Right lobe of liver (tissue), 6 donors: ENCODE data around the gene SMIM22. TPM values are rescaled to one million over a fixed set of nuclear protein-coding genes. Genes with fewer than 3 reads are reported as not detected.

Experiments
- ATAC-seq, 4 donors: fragments of 200-7000 bp; cut with Tn5 transposase; one replicate each; pipeline ENCODE4 v1.9.1; 2020; ENCODE audit warnings: mild to moderate bottlenecking in 4 of 4, moderate library complexity in 4 of 4
- DNase-seq, 3 donors: peaks; one replicate each; pipeline ENCODE4 v3.0.0-alpha.2; 2020
- H3K27ac ChIP-seq, 3 donors: fragments of 200-600 bp; one replicate each; pipeline ENCODE4 v1.8.0; 2022
- H3K27me3 ChIP-seq, 2 donors: fragments of 200-600 bp; one replicate each; pipeline ENCODE4 v1.8.0; 2022
- H3K36me3 ChIP-seq, 4 donors: fragments of 200-600 bp; sonication (generic) in 1 of 4; one replicate each; pipeline versions ENCODE4 v1.5.1 to v1.8.0; 2017 to 2022; ENCODE audit warnings: control low read depth in 1 of 4
- H3K4me1 ChIP-seq, 4 donors: fragments of 200-600 bp; sonication (generic) in 1 of 4; one replicate each; pipeline versions ENCODE4 v1.5.1 to v1.8.0; 2017 to 2022; ENCODE audit warnings: control low read depth in 1 of 4
- H3K4me3 ChIP-seq, 3 donors: fragments of 200-600 bp; one replicate each; pipeline ENCODE4 v1.8.0; 2022
- H3K9me3 ChIP-seq, 4 donors: fragments of 200-600 bp; sonication (generic) in 1 of 4; one replicate each; pipeline versions ENCODE4 v1.5.1 to v1.8.0; 2017 to 2022; ENCODE audit warnings: control low read depth in 1 of 4
- POLR2A ChIP-seq: fragments of 450-650 bp; IDR thresholded peaks from one replicate; pipeline ENCODE4 v1.6.1; 2017; ENCODE audit warnings: antibody characterized with exemption, mild to moderate bottlenecking
- WGBS: methylation state at CpG from one replicate; pipeline ENCODE4 v1.1.6; 2018; ENCODE audit warnings: low coverage, low lambda C conversion rate; ENCODE audit not compliant: insufficient coverage; ENCODE audit errors: missing lambda C conversion rate; 5-methylcytosine and 5-hydroxymethylcytosine counted together
- intact Hi-C, 2 donors: fragments of 100-400 bp; cut with DNase I; formaldehyde crosslinking; loops; one replicate each; pipeline versions ENCODE4 v1.11.2 to v1.14.1; 2022
- long read RNA-seq: library from polyadenylated mRNA; unstranded; transcript quantifications from one replicate; pipeline ENCODE4 v2.0.0, GENCODE V29; 2019
- total RNA-seq, 6 experiments: library from RNA; depleted of rRNA in 2 of 6; stranded (reverse); fragments of >200 nt in 2 of 6; fragmentation: NEBNext Ultra II Directional in 3 of 6; extraction: Animal tissue kit (Norgen Biotek cat#: 25700) in 3 of 6; gene quantifications; one replicate each; pipeline versions ENCODE4 v1.1.0 to v1.2.4, GENCODE V29; 2016 to 2023
- TF ChIP-seq, protein P1 (sequence below), 4 donors: fragments of 200-600 bp in 3 of 4; fragments of 450-650 bp in 1 of 4; IDR thresholded peaks; one replicate each; pipeline versions ENCODE4 v1.5.1 to v1.8.0; 2016 to 2022; ENCODE audit warnings: antibody characterized with exemption in 4 of 4, mild to moderate bottlenecking in 2 of 4
- donor health status: DM: no; HTN: yes; CAD: no.
- donor health status: DM: no; HTN: no; CAD: no.
- donor health status: DM: no; HTN: no; CAD: no.
- donor health status: DM: no; HTN: yes; CAD: no.
- donor health status: DM: no; HTN: yes; CAD: no.

Gene SMIM22, protein sequence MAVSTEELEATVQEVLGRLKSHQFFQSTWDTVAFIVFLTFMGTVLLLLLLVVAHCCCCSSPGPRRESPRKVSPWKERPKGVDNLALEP
- total RNA-seq = under 1 TPM in 2 of 6 experiments, not detected in 4; 0.44 to 0.95 TPM
- long read RNA-seq, partial matches to known transcripts = 0 of 1 reads
- long read RNA-seq, other reads (novel, unspliced or antisense) = 0 of 1 reads

DNA sequence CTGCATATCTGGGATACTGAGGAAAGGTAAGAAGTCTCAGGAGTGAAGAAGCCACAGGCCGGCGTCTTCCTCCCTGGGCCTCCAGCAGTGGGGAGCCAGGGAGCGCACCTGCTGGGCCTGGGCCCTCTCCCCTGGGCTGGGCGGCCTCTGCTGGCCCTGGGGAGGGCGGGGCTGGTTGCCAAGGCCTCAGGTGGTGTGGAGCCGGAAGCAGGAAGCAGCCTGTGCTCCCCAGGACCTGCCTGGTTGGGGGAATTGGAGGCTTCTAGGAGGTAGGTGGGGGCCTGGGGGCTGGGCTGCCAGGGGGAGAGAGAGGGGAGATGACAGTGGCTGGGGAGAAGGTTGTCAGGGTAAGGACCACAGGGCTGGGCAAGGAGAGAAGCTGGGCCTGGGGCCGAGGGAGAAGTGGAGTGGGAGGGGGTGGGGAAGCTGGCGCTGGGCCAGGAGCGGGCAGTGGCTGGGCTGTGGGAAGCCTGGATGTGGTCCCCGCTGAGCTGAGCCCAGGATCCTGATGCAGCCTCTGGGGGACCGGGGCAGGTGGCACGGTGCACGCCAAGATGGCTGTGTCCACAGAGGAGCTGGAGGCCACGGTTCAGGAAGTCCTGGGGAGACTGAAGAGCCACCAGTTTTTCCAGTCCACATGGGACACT is at the start of gene SMIM22:
Gene SMIM22, plus strand, starts transcription at position 189 of the 647 bp plus-strand sequence. Its CDS starts 366 bp downstream, at position 555.
- Histone ChIP-seq H3K9me3 (no peaks in the 10 kb centered on the region), H3K27ac (no peak within 1 kb of the TSS), H3K36me3 (peaks cover 0 to 6% (median 0%) of the 10 kb centered on the region in 4 donors), H3K4me3 (no peak within 1 kb of the TSS), H3K27me3 (no peaks in the 10 kb centered on the region), H3K4me1 (no peaks in the 10 kb centered on the region)
- no peak for TF ChIP-seq POLR2A
- TF ChIP-seq, protein P1, sequence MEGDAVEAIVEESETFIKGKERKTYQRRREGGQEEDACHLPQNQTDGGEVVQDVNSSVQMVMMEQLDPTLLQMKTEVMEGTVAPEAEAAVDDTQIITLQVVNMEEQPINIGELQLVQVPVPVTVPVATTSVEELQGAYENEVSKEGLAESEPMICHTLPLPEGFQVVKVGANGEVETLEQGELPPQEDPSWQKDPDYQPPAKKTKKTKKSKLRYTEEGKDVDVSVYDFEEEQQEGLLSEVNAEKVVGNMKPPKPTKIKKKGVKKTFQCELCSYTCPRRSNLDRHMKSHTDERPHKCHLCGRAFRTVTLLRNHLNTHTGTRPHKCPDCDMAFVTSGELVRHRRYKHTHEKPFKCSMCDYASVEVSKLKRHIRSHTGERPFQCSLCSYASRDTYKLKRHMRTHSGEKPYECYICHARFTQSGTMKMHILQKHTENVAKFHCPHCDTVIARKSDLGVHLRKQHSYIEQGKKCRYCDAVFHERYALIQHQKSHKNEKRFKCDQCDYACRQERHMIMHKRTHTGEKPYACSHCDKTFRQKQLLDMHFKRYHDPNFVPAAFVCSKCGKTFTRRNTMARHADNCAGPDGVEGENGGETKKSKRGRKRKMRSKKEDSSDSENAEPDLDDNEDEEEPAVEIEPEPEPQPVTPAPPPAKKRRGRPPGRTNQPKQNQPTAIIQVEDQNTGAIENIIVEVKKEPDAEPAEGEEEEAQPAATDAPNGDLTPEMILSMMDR (IDR thresholded peaks at IDR 0.05) = no peak
- DNase-seq (no peak), ATAC-seq (peak in 1 of 4 donors; percentile 8)
- WGBS = 80% methylated on average over 4 of the region's 14 CpGs
- intact Hi-C loops = no loop called here

DNA sequence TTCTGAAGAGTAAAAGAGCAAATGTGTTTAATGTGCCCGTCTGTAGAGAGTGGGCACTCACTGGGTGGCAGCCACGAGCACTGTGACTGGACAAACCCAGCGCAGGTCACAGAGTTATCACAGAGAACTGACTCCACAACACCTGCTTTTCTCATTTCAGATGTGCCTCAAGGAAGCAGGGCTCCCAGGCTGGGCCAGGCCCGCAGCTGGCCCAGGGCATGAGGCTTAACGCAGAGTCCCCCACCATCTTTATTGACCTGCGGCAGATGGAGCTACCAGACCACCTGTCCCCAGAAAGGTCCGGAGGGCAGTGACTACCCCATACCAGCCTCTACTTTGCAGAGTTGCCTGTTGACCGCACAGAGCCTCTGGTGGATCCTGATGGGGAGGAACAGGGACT is 49.0 kb upstream of the SMIM22 start:
- ATAC-seq = no peak
- DNase-seq = no peak

DNA sequence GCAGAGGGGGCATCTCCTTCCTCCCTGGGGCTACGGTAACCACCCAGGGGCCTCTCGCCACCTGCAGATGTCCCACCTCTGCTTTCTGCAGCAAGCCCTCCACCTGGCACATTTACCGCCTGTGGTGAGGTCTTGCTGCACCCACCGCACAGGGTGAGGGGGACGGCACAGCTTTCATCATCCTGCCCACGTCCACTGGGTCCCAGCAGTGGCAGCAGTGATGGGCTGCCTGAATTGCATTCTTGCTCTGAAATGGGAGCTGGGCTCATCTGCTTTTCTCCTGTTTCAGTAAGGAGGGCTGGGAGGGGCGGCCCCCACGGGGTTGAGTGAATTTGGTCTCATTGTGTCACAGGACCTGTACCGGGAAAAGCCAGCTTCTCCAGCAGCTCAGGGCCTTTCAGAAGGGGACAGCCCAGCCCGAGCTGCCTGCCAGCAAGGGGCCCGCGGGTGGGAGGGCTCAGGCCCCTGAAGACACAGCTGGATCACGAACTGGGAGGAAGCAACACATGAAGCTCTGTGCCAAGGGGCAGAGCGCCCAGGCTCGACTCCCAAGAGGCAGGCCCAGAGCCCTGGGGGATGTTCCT is 48.1 kb upstream of the SMIM22 start:
- no peak for TF ChIP-seq POLR2A
- TF ChIP-seq, protein P1 (IDR thresholded peaks at IDR 0.05) = no peak
- H3K36me3 ChIP-seq = peaks cover 0 to 13% (median 4%) of the 10 kb centered on the region in 4 donors
- H3K27me3 ChIP-seq = no peaks in the 10 kb centered on the region
- WGBS = no CpG with 5 or more reads among the region's 15 CpGs
- peak in 1 of 4 donors; percentile 12 for ATAC-seq
- intact Hi-C loops = no loop called here
- no peak overlapping the region for H3K4me3 ChIP-seq
- no peak for DNase-seq
- H3K9me3 ChIP-seq = no peaks in the 10 kb centered on the region
- no peak overlapping the region for H3K27ac ChIP-seq
- H3K4me1 ChIP-seq = no peaks in the 10 kb centered on the region

More for the DNA sequence above, 49.0 kb upstream of the SMIM22 start:
- no peaks in the 10 kb centered on the region for H3K27me3 ChIP-seq
- WGBS = 82% methylated on average over 2 of the region's 8 CpGs
- H3K36me3 ChIP-seq = peaks cover 0 to 6% (median 0%) of the 10 kb centered on the region in 4 donors
- no peaks in the 10 kb centered on the region for H3K9me3 ChIP-seq
- H3K4me1 ChIP-seq = no peaks in the 10 kb centered on the region
- intact Hi-C loops = no loop called here
- no peak overlapping the region for H3K4me3 ChIP-seq
- TF ChIP-seq, protein P1 (IDR thresholded peaks at IDR 0.05) = no peak
- TF ChIP-seq POLR2A = no peak
- no peak overlapping the region for H3K27ac ChIP-seq

DNA sequence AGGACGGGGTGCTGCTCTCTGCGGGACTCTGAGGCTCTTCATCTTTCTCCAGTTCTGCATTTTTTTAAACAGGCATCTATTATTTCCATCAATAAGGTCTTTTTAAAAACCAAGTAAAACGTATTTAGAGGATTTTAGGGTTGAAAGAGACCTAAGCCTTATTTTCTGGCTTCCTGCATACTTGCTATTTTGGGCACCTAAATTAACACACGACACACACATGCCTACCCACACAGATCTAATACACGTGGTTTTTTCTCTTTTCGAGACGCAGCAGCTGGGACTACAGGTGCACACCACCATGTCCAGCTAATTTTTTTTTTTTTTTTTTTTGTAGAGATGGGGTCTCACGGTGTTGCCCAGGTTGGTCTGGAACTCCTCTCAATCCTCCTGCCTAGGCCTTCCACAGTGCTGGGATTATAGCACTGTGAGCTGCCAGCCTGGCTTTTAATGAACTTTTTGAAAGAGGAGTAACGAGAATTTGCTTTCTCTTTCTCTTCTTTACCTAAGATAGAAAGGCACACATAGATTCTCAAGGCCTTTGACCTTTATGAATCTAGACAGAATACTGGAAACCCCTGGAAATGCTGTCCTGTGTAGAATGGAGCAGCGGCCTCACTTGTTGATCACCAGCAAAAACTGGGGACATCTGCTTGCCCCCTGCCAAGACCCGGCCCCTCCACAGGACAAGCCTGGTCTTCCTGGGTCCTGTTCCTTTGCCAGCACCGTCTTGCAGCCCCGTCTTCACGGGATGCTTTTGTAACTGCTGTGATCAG is 47.1 kb upstream of the SMIM22 start:
- TF ChIP-seq POLR2A = no peak
- TF ChIP-seq, protein P1 (IDR thresholded peaks at IDR 0.05) = no peak
- Histone ChIP-seq H3K36me3 (peaks cover 0 to 23% (median 11%) of the 10 kb centered on the region in 4 donors), H3K27me3 (no peaks in the 10 kb centered on the region), H3K4me3 (no peak overlapping the region), H3K4me1 (no peaks in the 10 kb centered on the region), H3K9me3 (no peaks in the 10 kb centered on the region), H3K27ac (no peak overlapping the region)
- WGBS = 70% methylated on average over 10 of the region's 14 CpGs
- no peak for ATAC-seq
- DNase-seq = no peak
- intact Hi-C loops = no loop called here
